Gastrocnemius medialis (tissue), 4 donors: ENCODE measurements around the gene PKD2L1.

Experiments used
- POLR2A ChIP-seq, 2 donors: fragments of 450-650 bp; IDR thresholded peaks; one replicate each; pipeline ENCODE4 v1.6.1; 2017; ENCODE audit warnings: antibody characterized with exemption in 2 of 2, mild to moderate bottlenecking in 2 of 2, moderate library complexity in 2 of 2
- TF ChIP-seq, protein P1 (sequence below), 5 experiments: fragments of 450-650 bp in 3 of 5; fragments of 200-600 bp in 2 of 5; sonication (generic) in 2 of 5; IDR thresholded peaks in 4 of 5; conservative IDR thresholded peaks in 1 of 5; 1 replicate in 4 of 5; 2 replicates in 1 of 5; pipeline ENCODE4 v1.5.1; 2016 to 2019; ENCODE audit warnings: antibody characterized with exemption in 5 of 5, mild to moderate bottlenecking in 3 of 5, moderate library complexity in 3 of 5

GRCh38 chr10:100239851-100240250, 90.2 kb downstream of the PKD2L1 start:
- TF ChIP-seq, protein P1, sequence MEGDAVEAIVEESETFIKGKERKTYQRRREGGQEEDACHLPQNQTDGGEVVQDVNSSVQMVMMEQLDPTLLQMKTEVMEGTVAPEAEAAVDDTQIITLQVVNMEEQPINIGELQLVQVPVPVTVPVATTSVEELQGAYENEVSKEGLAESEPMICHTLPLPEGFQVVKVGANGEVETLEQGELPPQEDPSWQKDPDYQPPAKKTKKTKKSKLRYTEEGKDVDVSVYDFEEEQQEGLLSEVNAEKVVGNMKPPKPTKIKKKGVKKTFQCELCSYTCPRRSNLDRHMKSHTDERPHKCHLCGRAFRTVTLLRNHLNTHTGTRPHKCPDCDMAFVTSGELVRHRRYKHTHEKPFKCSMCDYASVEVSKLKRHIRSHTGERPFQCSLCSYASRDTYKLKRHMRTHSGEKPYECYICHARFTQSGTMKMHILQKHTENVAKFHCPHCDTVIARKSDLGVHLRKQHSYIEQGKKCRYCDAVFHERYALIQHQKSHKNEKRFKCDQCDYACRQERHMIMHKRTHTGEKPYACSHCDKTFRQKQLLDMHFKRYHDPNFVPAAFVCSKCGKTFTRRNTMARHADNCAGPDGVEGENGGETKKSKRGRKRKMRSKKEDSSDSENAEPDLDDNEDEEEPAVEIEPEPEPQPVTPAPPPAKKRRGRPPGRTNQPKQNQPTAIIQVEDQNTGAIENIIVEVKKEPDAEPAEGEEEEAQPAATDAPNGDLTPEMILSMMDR (IDR thresholded peaks at IDR 0.05 in 4 of 5, conservative IDR thresholded peaks at IDR 0.05 in 1 of 5): no peak
- no peak for TF ChIP-seq POLR2A (IDR thresholded peaks at IDR 0.05)
